H1 (cell line): ENCODE results near the gene XKR7. TPM values are rescaled to one million over a fixed set of nuclear protein-coding genes. Genes with fewer than 3 reads are reported as not detected.

Experiments
- CTCF ChIA-PET: fragments of 300-600 bp; sonication (Branson Sonifier 250); formaldehyde crosslinking; loops from one replicate; lab custom pipeline; 2021; ENCODE audit not compliant: partially characterized antibody; lab: Charles Lee
- POLR2A ChIA-PET: fragments of 300-600 bp; sonication (Branson Sonifier 250); formaldehyde crosslinking; loops from one replicate; lab custom pipeline; 2021; ENCODE audit warnings: inconsistent platforms; ENCODE audit not compliant: partially characterized antibody; lab: Charles Lee
- DNase-seq, 2 experiments: peaks; one replicate each; pipeline versions ENCODE4 v3.0.0 to v3.0.0-alpha.2; 2010 to 2022; ENCODE audit warnings: low spot score in 2 of 2, low read depth in 1 of 2, mixed read lengths in 1 of 2
- FAIRE-seq: peaks from 2 replicates; lab custom pipeline; 2011; peaks lifted over from hg19 to GRCh38; lab: Jason Lieb, UNC
- H2AFZ ChIP-seq: 2 replicates; pipeline ENCODE4 v1.8.1; 2012; ENCODE audit warnings: low read length, inconsistent platforms
- H2AK5ac ChIP-seq: 2 replicates; pipeline ENCODE4 v1.6.1; 2013; ENCODE audit warnings: low read depth, low read length
- H2BK120ac ChIP-seq: replicated peaks from 2 replicates; pipeline ENCODE3; 2013; ENCODE audit warnings: low read depth, low read length, inconsistent platforms
- H2BK12ac ChIP-seq: 2 replicates; pipeline ENCODE4 v1.6.1; 2013; ENCODE audit warnings: low read depth, low read length
- H2BK15ac ChIP-seq: 2 replicates; pipeline ENCODE4 v1.6.1; 2013; ENCODE audit warnings: low read length
- H2BK20ac ChIP-seq: 2 replicates; pipeline ENCODE4 v1.6.1; 2013; ENCODE audit warnings: low read length
- H2BK5ac ChIP-seq: 2 replicates; pipeline ENCODE4 v1.6.1; 2013; ENCODE audit warnings: low read depth, low read length
- H3K14ac ChIP-seq: 2 replicates; pipeline ENCODE4 v1.6.1; 2013; ENCODE audit warnings: inconsistent platforms; ENCODE audit not compliant: insufficient read length
- H3K18ac ChIP-seq: 2 replicates; pipeline ENCODE4 v1.6.1; 2013; ENCODE audit warnings: low read length; ENCODE audit errors: extremely low read depth
- H3K23ac ChIP-seq: 2 replicates; pipeline ENCODE4 v1.6.1; 2013; ENCODE audit warnings: inconsistent platforms; ENCODE audit not compliant: insufficient read length
- H3K23me2 ChIP-seq: 2 replicates; pipeline ENCODE4 v1.6.1; 2013; ENCODE audit warnings: low read depth, low read length
- H3K27ac ChIP-seq: 2 replicates; pipeline ENCODE4 v1.6.1; 2011; ENCODE audit warnings: low read depth, low read length, inconsistent platforms
- H3K27me3 ChIP-seq, 4 experiments: replicated peaks in 1 of 4; 1 replicate in 1 of 4; 2 replicates in 3 of 4; pipeline versions ENCODE4 v1.6.1 to v1.8.1; 2011 to 2013; ENCODE audit warnings: low read length in 3 of 4, mild to moderate bottlenecking in 3 of 4, inconsistent platforms in 2 of 4, mixed read lengths in 2 of 4, moderate library complexity in 1 of 4; ENCODE audit not compliant: control insufficient read depth in 3 of 4, insufficient read depth in 3 of 4; ENCODE audit errors: extremely low read depth in 1 of 4
- H3K36me3 ChIP-seq, 4 experiments: 2 replicates each; pipeline versions ENCODE4 v1.6.1 to v1.8.1; 2011 to 2013; ENCODE audit warnings: mild to moderate bottlenecking in 4 of 4, low read length in 3 of 4, moderate library complexity in 2 of 4, control low read depth in 1 of 4, inconsistent platforms in 1 of 4; ENCODE audit not compliant: insufficient read depth in 4 of 4, control insufficient read depth in 2 of 4
- H3K4ac ChIP-seq: replicated peaks from 2 replicates; pipeline ENCODE3; 2013; ENCODE audit warnings: low read length, low read depth, mixed read lengths, inconsistent platforms; ENCODE audit not compliant: insufficient read length
- H3K4me1 ChIP-seq, 4 experiments: replicated peaks in 1 of 4; 1 replicate in 1 of 4; 2 replicates in 3 of 4; pipeline versions ENCODE4 v1.6.1 to v1.8.1; 2011 to 2013; ENCODE audit warnings: low read length in 3 of 4, inconsistent platforms in 2 of 4, mixed read lengths in 1 of 4; ENCODE audit not compliant: insufficient read depth in 4 of 4, control insufficient read depth in 3 of 4
- H3K4me2 ChIP-seq, 2 experiments: 2 replicates each; pipeline versions ENCODE4 v1.6.1 to v1.8.1; 2011 to 2013; ENCODE audit warnings: low read depth in 2 of 2, low read length in 2 of 2, control low read depth in 1 of 2, inconsistent platforms in 1 of 2, mild to moderate bottlenecking in 1 of 2; ENCODE audit not compliant: insufficient read depth in 1 of 2
- H3K4me3 ChIP-seq, 4 experiments: fragments of 200-600, 300-600 bp in 1 of 4; sonication (generic), shearing (Covaris generic), sonication (Bioruptor Twin) in 1 of 4; 2 replicates each; pipeline versions ENCODE4 v1.5.1 to v1.8.1; 2011 to 2016; ENCODE audit warnings: low read length in 4 of 4, low read depth in 3 of 4, control low read depth in 2 of 4, inconsistent platforms in 2 of 4, mild to moderate bottlenecking in 2 of 4, mixed read lengths in 1 of 4, moderate library complexity in 1 of 4; ENCODE audit not compliant: insufficient read depth in 2 of 4; ENCODE audit errors: extremely low read depth in 1 of 4
- H3K56ac ChIP-seq: replicated peaks from 2 replicates; pipeline ENCODE3; 2013; ENCODE audit warnings: low read depth, mild to moderate bottlenecking, mixed read lengths, low read length, inconsistent platforms; ENCODE audit not compliant: insufficient read length
- H3K79me1 ChIP-seq: 2 replicates; pipeline ENCODE4 v1.6.1; 2013; ENCODE audit warnings: low read depth, low read length, control low read depth
- H3K79me2 ChIP-seq, 2 experiments: 2 replicates each; pipeline versions ENCODE4 v1.6.1 to v1.8.1; 2012 to 2013; ENCODE audit warnings: low read length in 2 of 2, mild to moderate bottlenecking in 2 of 2, inconsistent platforms in 1 of 2; ENCODE audit not compliant: insufficient read depth in 2 of 2, control insufficient read depth in 1 of 2
- H3K9ac ChIP-seq, 4 experiments: replicated peaks in 1 of 4; 1 replicate in 1 of 4; 2 replicates in 3 of 4; pipeline versions ENCODE4 v1.6.1 to v1.8.1; 2011 to 2013; ENCODE audit warnings: low read depth in 3 of 4, low read length in 3 of 4, control low read depth in 2 of 4, mild to moderate bottlenecking in 2 of 4, moderate library complexity in 2 of 4, inconsistent platforms in 1 of 4; ENCODE audit errors: extremely low read depth in 1 of 4
- H3K9me3 ChIP-seq, 2 experiments: 2 replicates each; pipeline versions ENCODE4 v1.6.1 to v1.8.1; 2012 to 2013; ENCODE audit warnings: mild to moderate bottlenecking in 2 of 2, moderate library complexity in 2 of 2, control low read depth in 1 of 2, inconsistent platforms in 1 of 2, low read depth in 1 of 2, low read length in 1 of 2, mixed read lengths in 1 of 2; ENCODE audit not compliant: insufficient read depth in 2 of 2
- H4K20me1 ChIP-seq, 2 experiments: replicated peaks in 1 of 2; 2 replicates each; pipeline versions ENCODE3 to v1.8.1; 2011 to 2013; ENCODE audit warnings: inconsistent platforms in 2 of 2, low read length in 2 of 2, mild to moderate bottlenecking in 1 of 2; ENCODE audit not compliant: insufficient read depth in 2 of 2, control insufficient read depth in 1 of 2
- H4K5ac ChIP-seq: 2 replicates; pipeline ENCODE4 v1.6.1; 2013; ENCODE audit warnings: low read length, low read depth, mixed read lengths, inconsistent platforms; ENCODE audit not compliant: insufficient read length
- H4K8ac ChIP-seq: 2 replicates; pipeline ENCODE4 v1.8.0; 2013; ENCODE audit warnings: mild to moderate bottlenecking, moderate library complexity, low read length, inconsistent platforms; ENCODE audit not compliant: insufficient read depth; ENCODE audit errors: extremely low read depth
- H4K91ac ChIP-seq: replicated peaks from 2 replicates; pipeline ENCODE3; 2013; ENCODE audit warnings: low read length, mixed read lengths, inconsistent platforms; ENCODE audit not compliant: insufficient read length
- BCL11A ChIP-seq, 2 experiments: IDR thresholded peaks; one replicate each; pipeline ENCODE4 v1.6.1; 2011; ENCODE audit warnings: low read depth in 2 of 2, low read length in 2 of 2, mild to moderate bottlenecking in 2 of 2
- CBX8 ChIP-seq: fragments of 300-800, 300-1000 bp; sonication (generic); IDR thresholded peaks from 2 replicates; pipeline ENCODE4 v1.7.1; 2016; ENCODE audit warnings: low read depth, low read length, borderline replicate concordance
- EP300 ChIP-seq, 2 experiments: IDR thresholded peaks; 1 replicate in 1 of 2; 2 replicates in 1 of 2; pipeline ENCODE4 v1.6.1; 2011 to 2012; ENCODE audit warnings: low read depth in 2 of 2, low read length in 2 of 2, mild to moderate bottlenecking in 2 of 2, borderline replicate concordance in 1 of 2, inconsistent platforms in 1 of 2, moderate library complexity in 1 of 2
- EZH2 ChIP-seq: fragments of 200-600 bp; sonication (generic); IDR thresholded peaks from 2 replicates; pipeline ENCODE4 v1.7.1; 2012; ENCODE audit warnings: low read depth, mild to moderate bottlenecking, moderate library complexity, low read length, inconsistent platforms; ENCODE audit not compliant: severe bottlenecking
- FOSL1 ChIP-seq: IDR thresholded peaks from 2 replicates; pipeline ENCODE4 v1.6.1; 2011; ENCODE audit warnings: mild to moderate bottlenecking, low read depth, low read length, moderate library complexity; ENCODE audit not compliant: insufficient read depth
- KDM5A ChIP-seq: fragments of 200-600 bp; IDR thresholded peaks from 2 replicates; pipeline ENCODE4 v1.7.1; 2012; ENCODE audit warnings: mild to moderate bottlenecking, low read length, inconsistent platforms, mixed read lengths
- POLR2A ChIP-seq, 2 experiments: IDR thresholded peaks; 1 replicate in 1 of 2; 2 replicates in 1 of 2; pipeline ENCODE4 v1.6.1; 2011; ENCODE audit warnings: low read depth in 2 of 2, low read length in 2 of 2, mild to moderate bottlenecking in 2 of 2; ENCODE audit errors: control extremely low read depth in 1 of 2
- SUZ12 ChIP-seq: fragments of 200-600 bp; sonication (generic); IDR thresholded peaks from 2 replicates; pipeline ENCODE4 v1.6.1; 2012; ENCODE audit warnings: mild to moderate bottlenecking, inconsistent platforms, low read length, moderate library complexity, mixed read lengths
- WGBS, 2 experiments: shearing (Covaris generic) in 1 of 2; methylation state at CpG; one replicate each; pipeline versions ENCODE4 v1.1.6 to v1.1.7; 2013 to 2015; ENCODE audit warnings: low lambda C conversion rate in 2 of 2, mixed read lengths in 2 of 2, inconsistent platforms in 1 of 2, low coverage in 1 of 2, missing lambda C conversion rate in 1 of 2; ENCODE audit not compliant: insufficient replicate concordance in 2 of 2, insufficient coverage in 1 of 2, insufficient read length in 1 of 2; ENCODE audit errors: extremely low coverage in 1 of 2, missing lambda C conversion rate in 1 of 2; 5-methylcytosine and 5-hydroxymethylcytosine counted together
- polyA plus RNA-seq, 7 experiments: library from polyadenylated mRNA; depleted of rRNA in 3 of 7; stranded (reverse) in 5 of 7; unstranded in 2 of 7; fragments of >200 nt in 5 of 7; fragments of 200-250 nt in 2 of 7; gene quantifications; 1 replicate in 5 of 7; 2 replicates in 1 of 7; 4 replicates in 1 of 7; pipeline versions ENCODE4 v1.2.1 to v1.2.3, GENCODE V29; 2011 to 2013; ENCODE audit warnings: missing spikeins in 2 of 7, mixed read lengths in 2 of 7
- total RNA-seq: library from RNA; stranded (reverse); fragmentation: NEBNext Ultra II Directional; extraction: Animal tissue kit (Norgen Biotek cat#: 25700); gene quantifications from 2 replicates; pipeline ENCODE4 v1.2.1, GENCODE V29; 2021

The XKR7 gene
- total and polyA plus RNA-seq, 2 of the 8 experiments (the other 6 are each of a cell fraction or from before 2014, with no cell fraction given): 1.8 to 2.4 TPM

DNA sequence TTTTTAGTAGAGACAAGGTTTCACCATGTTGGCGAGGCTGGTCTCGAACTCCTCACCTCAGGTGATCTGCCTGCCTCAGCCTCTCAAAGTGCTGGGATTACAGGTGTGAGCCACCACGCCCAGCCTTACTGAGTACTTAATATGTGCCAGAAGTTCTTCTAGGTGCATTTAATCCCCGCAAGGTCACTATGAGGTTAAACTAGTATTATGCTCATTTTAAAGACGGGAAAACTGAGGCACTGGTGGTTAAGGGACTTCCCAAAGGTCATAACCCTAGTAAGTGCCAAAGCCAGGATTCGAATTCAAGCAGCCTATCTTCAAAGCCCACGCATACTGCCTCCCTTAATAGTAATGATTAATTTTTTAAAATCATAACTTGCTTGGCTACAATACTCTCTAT, 41.6 kb downstream of the XKR7 start:
- Histone ChIP-seq H2AK5ac (no peak overlapping the region), H3K36me3 (no peaks in the 10 kb centered on the region), H3K27ac (no peak overlapping the region), H3K9ac (no peak overlapping the region), H3K79me2 (no peaks in the 10 kb centered on the region), H4K8ac (no peak overlapping the region), H2BK120ac (no peak overlapping the region), H3K27me3 (no peaks in the 10 kb centered on the region), H3K18ac (no peak overlapping the region), H4K20me1 (no peaks in the 10 kb centered on the region), H2BK20ac (no peak overlapping the region), H2AFZ (no peak overlapping the region), H2BK12ac (no peak overlapping the region), H3K23me2 (peaks cover 2% of the 10 kb centered on the region; the same call in 1 of the 2 replicates), H3K4me1 (peaks cover 19 to 25% (median 22%) of the 10 kb centered on the region in 4 experiments), H3K14ac (no peak overlapping the region), H2BK15ac (peak overlapping the region; percentile 61; the same call in 1 of the 2 replicates)
- POLR2A ChIA-PET: no interaction called here
- no peak for TF ChIP-seq CBX8
- no peak for TF ChIP-seq SUZ12
- TF ChIP-seq EZH2: no peak
- no peak for TF ChIP-seq POLR2A (IDR thresholded peaks at IDR 0.05; ENCODE audit: control extremely low read depth in 1 of 2, low read depth in 2 of 2, low read length in 2 of 2)
- TF ChIP-seq BCL11A (IDR thresholded peaks at IDR 0.05; ENCODE audit: low read depth in 2 of 2, low read length in 2 of 2): no peak
- no peak for TF ChIP-seq KDM5A
- TF ChIP-seq EP300 (IDR thresholded peaks at IDR 0.05; ENCODE audit: borderline replicate concordance in 1 of 2, low read depth in 2 of 2, low read length in 2 of 2): no peak
- TF ChIP-seq FOSL1: no peak
- TF ChIP-seq, all 59 proteins: peak for 0
- no peak overlapping the region for H3K56ac ChIP-seq
- CTCF ChIA-PET: interaction anchor here (2.0 kb wide), 1 partner anchor 23 kb away, joined by 5 read pairs; no protein-coding TSS in a partner anchor
- no peaks in the 10 kb centered on the region for H3K9me3 ChIP-seq
- H4K5ac ChIP-seq: no peak overlapping the region
- WGBS, 2 experiments: 88% methylated on average over 7 of the region's 7 CpGs; no CpG with 5 or more reads in 1 of the 2 experiments
- no peak overlapping the region for H3K4me2 ChIP-seq
- no peak overlapping the region for H3K4me3 ChIP-seq
- H3K23ac ChIP-seq: no peak overlapping the region
- no peak for DNase-seq
- no peak overlapping the region for H2BK5ac ChIP-seq
- no peaks in the 10 kb centered on the region for H3K79me1 ChIP-seq
- no peak overlapping the region for H4K91ac ChIP-seq
- FAIRE-seq: no peak
- H3K4ac ChIP-seq: no peak overlapping the region
